K562 (cell line): ENCODE measurements around the gene TUBA1A. TPM values are rescaled to one million over a fixed set of nuclear protein-coding genes. Genes with fewer than 3 reads are reported as not detected.

Source experiments
- ATF1 ChIP-seq, 2 experiments: fragments of 450-650 bp in 1 of 2; IDR thresholded peaks; 2 replicates each; pipeline ENCODE4 v1.6.1; 2016; ENCODE audit warnings: missing compliant biosample characterization in 1 of 2, missing genetic modification characterization in 1 of 2
- EP400 ChIP-seq: fragments of 450-650 bp; IDR thresholded peaks from 2 replicates; pipeline ENCODE4 v1.6.1; 2017; ENCODE audit warnings: antibody characterized with exemption, mild to moderate bottlenecking, moderate library complexity
- JUND ChIP-seq, 2 experiments: IDR thresholded peaks; 2 replicates in 1 of 2; 3 replicates in 1 of 2; pipeline ENCODE4 v1.6.1; 2011; ENCODE audit warnings: borderline replicate concordance in 2 of 2, low read depth in 2 of 2, low read length in 2 of 2, improper control_type of control experiment in 1 of 2, missing biosample characterization in 1 of 2, missing genetic modification characterization in 1 of 2, missing genetic modification reagents in 1 of 2
- MEIS2 ChIP-seq: fragments of 450-650 bp; IDR thresholded peaks from 2 replicates; pipeline ENCODE4 v1.6.1; 2014; ENCODE audit warnings: mild to moderate bottlenecking; ENCODE audit not compliant: partially characterized antibody
- PBX2 ChIP-seq, 2 experiments: IDR thresholded peaks in 1 of 2; conservative IDR thresholded peaks in 1 of 2; 2 replicates each; pipeline ENCODE4 v1.6.1; 2016; ENCODE audit warnings: low read depth in 2 of 2, mild to moderate bottlenecking in 1 of 2, missing compliant biosample characterization in 1 of 2, missing genetic modification characterization in 1 of 2, moderate library complexity in 1 of 2
- SPI1 ChIP-seq: IDR thresholded peaks from 2 replicates; pipeline ENCODE4 v1.6.1; 2011; ENCODE audit warnings: low read depth, low read length, control low read depth, borderline replicate concordance
- polyA plus RNA-seq, 8 experiments: library from polyadenylated mRNA; depleted of rRNA in 4 of 8; stranded (reverse) in 5 of 8; unstranded in 3 of 8; fragments of >200 nt; fragmentation: Nextera tagmentation in 2 of 8; fragmentation: Illumina TruSeq in 1 of 8; extraction: Ambion mirVana in 2 of 8; extraction: Trizol in 1 of 8; gene quantifications; 2 replicates each; pipeline versions ENCODE4 v1.2.1 to v1.2.3, GENCODE V29; 2011 to 2014; ENCODE audit warnings: inconsistent platforms in 1 of 8, missing spikeins in 1 of 8
- total RNA-seq, 7 experiments: library from RNA; depleted of rRNA in 6 of 7; stranded (reverse); fragments of >200 nt in 6 of 7; fragmentation: Illumina TruSeq in 2 of 7; extraction: Trizol in 2 of 7; gene quantifications; 2 replicates each; pipeline versions ENCODE4 v1.2.1 to v1.2.3, GENCODE V29; 2011 to 2021; ENCODE audit warnings: low replicate concordance in 1 of 7

The TUBA1A gene
- total and polyA plus RNA-seq, 9 of the 15 experiments (the other 6 are each of a cell fraction or from before 2014, with no cell fraction given), result 7.4 to 45.1 (median 11.9) TPM

- no peak for TF ChIP-seq ATF1 (CRISPR knock-in tag; IDR thresholded peaks at IDR 0.05)
- TF ChIP-seq ATF1 (tag; IDR thresholded peaks at IDR 0.05), result peak; percentile 90
- no peak for TF ChIP-seq PBX2 (CRISPR knock-in tag; IDR thresholded peaks at IDR 0.05; ENCODE audit: low read depth)
- TF ChIP-seq PBX2 (tag; conservative IDR thresholded peaks at IDR 0.05; ENCODE audit: low read depth), result 0 out of 2 replicates have a peak, but pooled peaks have one; percentile 23
- TF ChIP-seq MEIS2, result peak; percentile 30
- peak; percentile 99 for TF ChIP-seq SPI1
- TF ChIP-seq JUND (IDR thresholded peaks at IDR 0.05; ENCODE audit: borderline replicate concordance, low read depth, low read length), result peak; percentile 60; the same call in 1 of the 2 replicates
- peak; percentile 8; the same call in 1 of the 3 replicates for TF ChIP-seq JUND (tag; IDR thresholded peaks at IDR 0.05; ENCODE audit: borderline replicate concordance, low read depth, low read length)
- peak; percentile 29; the same call in 1 of the 2 replicates for TF ChIP-seq EP400
These were observed 45.1 kb upstream of the TUBA1A start (continued) for GRCh38 chr12:49233842-49234526.
